Parathyroid adenoma (tissue), 2 donors: Measurements from ENCODE around the gene SYNCRIP.
A peak's percentile ranks its signal among the peaks of the same experiment; 100 is the strongest.

Source experiments
- H2AFZ ChIP-seq: fragments of 300-600 bp; sonication (generic); one replicate; pipeline ENCODE4 v1.7.0; 2017; ENCODE audit warnings: antibody characterized with exemption, mild to moderate bottlenecking
- H3K27ac ChIP-seq: fragments of 300-600 bp; sonication (generic); one replicate; pipeline ENCODE4 v1.7.0; 2017
- H3K27me3 ChIP-seq: fragments of 300-600 bp; sonication (generic); one replicate; pipeline ENCODE4 v1.7.0; 2017; ENCODE audit warnings: low read length; ENCODE audit not compliant: control insufficient read depth, insufficient read depth
- H3K36me3 ChIP-seq: fragments of 300-600 bp; sonication (generic); one replicate; pipeline ENCODE4 v1.7.0; 2017; ENCODE audit warnings: low read length; ENCODE audit not compliant: control insufficient read depth, insufficient read depth
- H3K4me1 ChIP-seq: fragments of 300-600 bp; sonication (generic); one replicate; pipeline ENCODE4 v1.7.0; 2017; ENCODE audit warnings: control low read depth
- H3K4me2 ChIP-seq: fragments of 300-600 bp; sonication (generic); one replicate; pipeline ENCODE4 v1.7.0; 2017; ENCODE audit warnings: low read length
- H3K4me3 ChIP-seq: fragments of 300-600 bp; sonication (generic); one replicate; pipeline ENCODE4 v1.7.0; 2017; ENCODE audit warnings: low read depth, low read length
- H3K79me2 ChIP-seq: fragments of 300-600 bp; sonication (generic); one replicate; pipeline ENCODE4 v1.7.0; 2017; ENCODE audit warnings: control low read depth
- H3K9ac ChIP-seq: fragments of 300-600 bp; sonication (generic); one replicate; pipeline ENCODE4 v1.7.0; 2017; ENCODE audit warnings: mild to moderate bottlenecking
- H3K9me3 ChIP-seq: fragments of 300-600 bp; sonication (generic); one replicate; pipeline ENCODE4 v1.7.0; 2017; ENCODE audit warnings: low read length; ENCODE audit not compliant: control insufficient read depth
- TF ChIP-seq, protein P1 (sequence below): fragments of 300-600 bp; sonication (generic); IDR thresholded peaks from one replicate; pipeline ENCODE4 v1.7.0; 2017; ENCODE audit warnings: antibody characterized with exemption, mild to moderate bottlenecking
- donor health status: primary hyperparathyroidism.

Gene SYNCRIP

DNA sequence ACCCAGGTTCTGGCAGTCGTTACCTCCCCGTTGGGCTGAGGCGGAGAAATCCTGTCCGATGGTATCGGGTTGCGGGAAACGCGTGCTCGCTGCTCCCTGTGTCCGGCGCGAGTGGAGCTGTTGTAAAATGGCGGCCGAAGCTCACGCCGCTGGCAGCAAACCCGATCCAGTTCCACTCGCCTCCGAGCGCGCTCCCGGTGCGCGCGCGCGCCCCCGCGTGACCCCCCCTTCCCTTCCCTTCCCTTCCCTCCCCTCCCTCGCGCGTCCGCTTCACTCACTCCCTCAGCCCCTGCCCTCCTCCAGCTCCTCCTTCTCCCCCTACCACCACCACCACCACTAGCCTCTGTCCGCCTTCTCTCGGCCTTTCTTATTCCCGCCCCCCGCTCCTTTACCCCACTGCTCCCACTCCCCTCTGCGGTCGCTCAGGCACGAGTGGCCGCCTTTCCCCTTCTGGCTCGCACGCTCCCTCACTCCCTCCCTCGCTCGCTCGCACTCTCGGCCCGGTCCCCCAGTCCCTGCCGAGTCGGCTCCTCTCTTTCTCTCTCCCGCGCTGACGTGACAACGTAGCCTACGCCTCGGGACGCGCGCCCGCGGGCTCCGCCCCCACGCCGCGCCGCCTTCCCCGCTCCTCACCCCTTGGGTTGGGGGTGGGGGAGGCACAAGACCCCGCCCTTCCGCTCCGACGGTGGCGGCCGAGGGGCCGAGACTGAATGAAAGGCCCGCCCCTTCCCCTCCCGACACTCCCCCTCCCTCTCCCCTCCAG is at the start of gene SYNCRIP:
SYNCRIP (minus strand) TSS at position 113 of the 763 bp plus-strand sequence. CDS start 1,447 bp downstream, outside the sequence.
- Histone ChIP-seq H2AFZ (peak within 1 kb of the TSS; percentile 99), H3K4me1 (peaks cover 8% of the 10 kb centered on the region), H3K9me3 (no peaks in the 10 kb centered on the region), H3K79me2 (peaks cover 31% of the 10 kb centered on the region), H3K4me2 (peak within 1 kb of the TSS; percentile 94), H3K27ac (peak within 1 kb of the TSS; percentile 100), H3K4me3 (peak within 1 kb of the TSS; percentile 97), H3K36me3 (no peaks in the 10 kb centered on the region), H3K27me3 (no peaks in the 10 kb centered on the region), H3K9ac (peak within 1 kb of the TSS; percentile 99)
- TF ChIP-seq, protein P1, sequence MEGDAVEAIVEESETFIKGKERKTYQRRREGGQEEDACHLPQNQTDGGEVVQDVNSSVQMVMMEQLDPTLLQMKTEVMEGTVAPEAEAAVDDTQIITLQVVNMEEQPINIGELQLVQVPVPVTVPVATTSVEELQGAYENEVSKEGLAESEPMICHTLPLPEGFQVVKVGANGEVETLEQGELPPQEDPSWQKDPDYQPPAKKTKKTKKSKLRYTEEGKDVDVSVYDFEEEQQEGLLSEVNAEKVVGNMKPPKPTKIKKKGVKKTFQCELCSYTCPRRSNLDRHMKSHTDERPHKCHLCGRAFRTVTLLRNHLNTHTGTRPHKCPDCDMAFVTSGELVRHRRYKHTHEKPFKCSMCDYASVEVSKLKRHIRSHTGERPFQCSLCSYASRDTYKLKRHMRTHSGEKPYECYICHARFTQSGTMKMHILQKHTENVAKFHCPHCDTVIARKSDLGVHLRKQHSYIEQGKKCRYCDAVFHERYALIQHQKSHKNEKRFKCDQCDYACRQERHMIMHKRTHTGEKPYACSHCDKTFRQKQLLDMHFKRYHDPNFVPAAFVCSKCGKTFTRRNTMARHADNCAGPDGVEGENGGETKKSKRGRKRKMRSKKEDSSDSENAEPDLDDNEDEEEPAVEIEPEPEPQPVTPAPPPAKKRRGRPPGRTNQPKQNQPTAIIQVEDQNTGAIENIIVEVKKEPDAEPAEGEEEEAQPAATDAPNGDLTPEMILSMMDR, result no peak

DNA sequence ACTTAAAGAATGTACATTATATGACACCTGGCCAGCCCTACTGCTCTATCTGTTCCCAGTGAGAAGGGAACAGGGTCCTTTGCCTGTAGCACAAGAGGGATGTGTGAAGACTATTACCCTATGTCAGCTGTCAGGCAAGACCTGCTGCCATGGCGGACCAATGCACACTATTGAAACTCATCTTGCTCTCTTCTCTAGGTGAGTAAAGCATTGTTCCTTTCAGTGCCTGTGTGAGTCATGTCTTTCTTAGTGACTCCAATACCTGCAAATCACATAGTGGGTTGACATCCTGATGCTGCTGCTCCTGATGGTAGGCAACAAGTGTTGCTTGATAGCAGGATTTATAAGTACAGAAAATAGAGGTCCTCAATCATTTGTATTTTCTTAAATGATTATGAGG is 48.8 kb upstream of the SYNCRIP start:
- Histone ChIP-seq H3K9ac (no peak overlapping the region), H3K27ac (no peak overlapping the region), H3K36me3 (no peaks in the 10 kb centered on the region), H2AFZ (no peak overlapping the region), H3K4me2 (no peak overlapping the region), H3K4me3 (no peak overlapping the region), H3K9me3 (no peaks in the 10 kb centered on the region), H3K27me3 (no peaks in the 10 kb centered on the region), H3K4me1 (no peaks in the 10 kb centered on the region), H3K79me2 (no peaks in the 10 kb centered on the region)
- TF ChIP-seq, protein P1, result no peak

DNA sequence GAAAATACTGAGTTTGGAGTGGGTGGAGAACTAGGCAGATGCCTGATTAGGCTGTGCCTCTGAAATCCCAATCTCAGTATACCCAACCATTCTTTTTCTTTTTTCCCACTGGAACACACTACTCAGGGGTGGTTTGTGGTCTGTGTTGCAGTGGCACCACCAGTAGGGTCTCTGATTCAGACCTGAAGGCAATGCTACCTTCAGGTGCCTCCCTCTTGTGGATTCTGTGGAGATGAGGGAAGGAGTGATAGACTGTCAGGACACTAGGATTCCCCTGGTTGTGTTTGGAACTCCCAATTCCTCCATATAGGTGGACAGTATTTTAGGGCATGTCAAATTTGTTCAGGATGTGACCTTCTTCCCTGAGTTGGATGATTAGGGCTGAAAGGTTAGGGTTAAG is 47.4 kb upstream of the SYNCRIP start:
- no peak overlapping the region for H3K27ac ChIP-seq
- no peak overlapping the region for H2AFZ ChIP-seq
- no peaks in the 10 kb centered on the region for H3K36me3 ChIP-seq
- TF ChIP-seq, protein P1, result no peak
- H3K9ac ChIP-seq, result no peak overlapping the region
- H3K27me3 ChIP-seq, result no peaks in the 10 kb centered on the region
- no peaks in the 10 kb centered on the region for H3K4me1 ChIP-seq
- no peak overlapping the region for H3K4me2 ChIP-seq
- H3K4me3 ChIP-seq, result no peak overlapping the region
- H3K79me2 ChIP-seq, result no peaks in the 10 kb centered on the region
- H3K9me3 ChIP-seq, result no peaks in the 10 kb centered on the region

DNA sequence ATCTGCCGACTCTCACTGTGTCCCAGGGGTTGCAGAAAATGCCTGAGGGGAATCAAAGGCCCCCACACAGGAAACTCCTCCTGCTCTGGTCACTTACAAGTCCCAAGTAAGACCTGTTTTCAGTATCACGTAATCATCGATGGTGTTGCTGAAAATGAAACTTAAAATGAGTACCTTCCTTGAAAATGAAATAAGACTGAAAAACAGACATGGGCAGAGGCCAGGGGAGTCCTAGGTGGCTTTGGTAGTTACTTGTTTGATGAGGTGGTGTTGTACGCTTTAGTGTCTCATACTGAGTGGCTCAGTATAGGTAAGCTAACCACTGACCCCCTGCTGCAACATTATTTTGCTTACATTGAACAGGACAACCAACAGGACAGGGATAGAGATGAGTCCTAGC is 43.0 kb upstream of the SYNCRIP start:
- Histone ChIP-seq H3K27me3 (no peaks in the 10 kb centered on the region), H3K4me1 (no peaks in the 10 kb centered on the region), H3K27ac (no peak overlapping the region), H3K9ac (no peak overlapping the region), H3K4me3 (no peak overlapping the region), H3K36me3 (no peaks in the 10 kb centered on the region), H3K4me2 (no peak overlapping the region), H3K79me2 (no peaks in the 10 kb centered on the region), H3K9me3 (no peaks in the 10 kb centered on the region), H2AFZ (no peak overlapping the region)
- TF ChIP-seq, protein P1, result no peak

DNA sequence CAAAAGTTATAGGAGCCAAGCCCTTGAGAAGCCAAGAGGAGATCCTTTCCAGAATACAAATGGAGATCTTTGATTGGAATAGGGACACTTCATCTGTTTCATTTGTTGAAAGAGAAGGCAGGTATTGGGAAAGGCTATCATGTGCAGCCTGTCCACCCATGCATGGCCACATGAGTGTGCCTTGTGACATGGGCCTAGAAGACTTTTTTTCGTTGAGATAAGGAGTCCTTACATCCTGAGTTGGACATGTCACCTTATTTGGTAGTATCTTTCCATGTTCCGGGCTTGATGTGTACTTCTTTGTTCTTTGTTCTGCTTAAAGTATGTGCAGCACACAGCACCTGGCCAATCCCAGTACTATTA is 42.1 kb upstream of the SYNCRIP start:
- no peak overlapping the region for H2AFZ ChIP-seq
- H3K4me1 ChIP-seq, result no peaks in the 10 kb centered on the region
- H3K9me3 ChIP-seq, result no peaks in the 10 kb centered on the region
- no peak overlapping the region for H3K4me3 ChIP-seq
- TF ChIP-seq, protein P1, result no peak
- H3K4me2 ChIP-seq, result no peak overlapping the region
- no peaks in the 10 kb centered on the region for H3K79me2 ChIP-seq
- no peaks in the 10 kb centered on the region for H3K27me3 ChIP-seq
- H3K27ac ChIP-seq, result no peak overlapping the region
- no peak overlapping the region for H3K9ac ChIP-seq
- no peaks in the 10 kb centered on the region for H3K36me3 ChIP-seq
